Mesenchymal stem cell (in vitro differentiated cells and primary cell): ENCODE data around the gene ERBB4.
A peak's percentile ranks its signal among the peaks of the same experiment; 100 is the strongest.

Experiments
- DNase-seq: peaks from one replicate; pipeline ENCODE4 v3.0.0-alpha.2; 2013
- H2AFZ ChIP-seq: one replicate; pipeline ENCODE4 v1.6.1; 2013; ENCODE audit warnings: low read depth, mild to moderate bottlenecking, control low read depth, inconsistent platforms, low read length, moderate library complexity
- H2AK5ac ChIP-seq: 2 replicates; pipeline ENCODE4 v1.6.1; 2013; ENCODE audit warnings: low read length, moderate library complexity, mild to moderate bottlenecking, inconsistent platforms; ENCODE audit not compliant: severe bottlenecking
- H2BK120ac ChIP-seq: one replicate; pipeline ENCODE4 v1.6.1; 2013; ENCODE audit warnings: low read depth, mild to moderate bottlenecking, inconsistent platforms, low read length, moderate library complexity
- H2BK12ac ChIP-seq, 2 experiments: one replicate each; pipeline ENCODE4 v1.6.1; 2013; ENCODE audit warnings: inconsistent platforms in 2 of 2, low read length in 2 of 2, mild to moderate bottlenecking in 2 of 2, moderate library complexity in 2 of 2, control low read depth in 1 of 2
- H2BK15ac ChIP-seq: one replicate; pipeline ENCODE4 v1.6.1; 2013; ENCODE audit warnings: mild to moderate bottlenecking, low read depth, inconsistent platforms; ENCODE audit not compliant: poor library complexity, severe bottlenecking
- H2BK5ac ChIP-seq: 2 replicates; pipeline ENCODE4 v1.6.1; 2013; ENCODE audit warnings: low read depth, mild to moderate bottlenecking, low read length, control low read depth, inconsistent platforms; ENCODE audit not compliant: poor library complexity, severe bottlenecking
- H3K14ac ChIP-seq, 2 experiments: one replicate each; pipeline ENCODE4 v1.6.1; 2013; ENCODE audit warnings: inconsistent platforms in 2 of 2, low read length in 2 of 2, control low read depth in 1 of 2, mild to moderate bottlenecking in 1 of 2, moderate library complexity in 1 of 2
- H3K18ac ChIP-seq, 2 experiments: one replicate each; pipeline ENCODE4 v1.6.1; 2013; ENCODE audit warnings: inconsistent platforms in 2 of 2, low read length in 2 of 2, control low read depth in 1 of 2, low read depth in 1 of 2, mild to moderate bottlenecking in 1 of 2
- H3K23ac ChIP-seq, 2 experiments: one replicate each; pipeline ENCODE4 v1.6.1; 2013; ENCODE audit warnings: inconsistent platforms in 2 of 2, low read length in 2 of 2, mild to moderate bottlenecking in 2 of 2, moderate library complexity in 2 of 2, control low read depth in 1 of 2
- H3K27ac ChIP-seq: 2 replicates; pipeline ENCODE4 v1.5.1; 2013; ENCODE audit warnings: mild to moderate bottlenecking, moderate library complexity, low read length, control low read depth, inconsistent platforms; ENCODE audit not compliant: poor library complexity, severe bottlenecking
- H3K27me3 ChIP-seq, 2 experiments: 2 replicates each; pipeline versions ENCODE4 v1.6.1 to v1.7.0; 2013; ENCODE audit warnings: low read length in 2 of 2, mild to moderate bottlenecking in 2 of 2, moderate library complexity in 2 of 2, control low read depth in 1 of 2, inconsistent platforms in 1 of 2; ENCODE audit not compliant: control insufficient read depth in 1 of 2, insufficient read depth in 1 of 2
- H3K36me3 ChIP-seq, 2 experiments: 2 replicates each; pipeline versions ENCODE4 v1.6.1 to v1.7.0; 2013; ENCODE audit warnings: low read length in 2 of 2, control low read depth in 1 of 2, inconsistent platforms in 1 of 2, low read depth in 1 of 2, mild to moderate bottlenecking in 1 of 2; ENCODE audit not compliant: insufficient read depth in 2 of 2, control insufficient read depth in 1 of 2
- H3K4ac ChIP-seq, 2 experiments: one replicate each; pipeline ENCODE4 v1.6.1; 2013; ENCODE audit warnings: inconsistent platforms in 2 of 2, low read length in 2 of 2, mild to moderate bottlenecking in 2 of 2, moderate library complexity in 2 of 2, control low read depth in 1 of 2, low read depth in 1 of 2
- H3K4me1 ChIP-seq: 2 replicates; pipeline ENCODE4 v1.6.1; 2013; ENCODE audit warnings: low read depth, low read length, control low read depth; ENCODE audit not compliant: control insufficient read depth, insufficient read depth
- H3K4me2 ChIP-seq: 2 replicates; pipeline ENCODE4 v1.6.1; 2013; ENCODE audit warnings: low read length, mild to moderate bottlenecking, inconsistent platforms; ENCODE audit not compliant: poor library complexity, severe bottlenecking
- H3K4me3 ChIP-seq, 2 experiments: 2 replicates each; pipeline versions ENCODE4 v1.5.1 to v1.7.0; 2013; ENCODE audit warnings: low read length in 2 of 2, mild to moderate bottlenecking in 2 of 2, control low read depth in 1 of 2, low read depth in 1 of 2; ENCODE audit not compliant: insufficient read depth in 1 of 2
- H3K79me1 ChIP-seq: replicated peaks from 2 replicates; pipeline ENCODE4 v1.6.1; 2013; ENCODE audit warnings: mild to moderate bottlenecking, control low read depth, low read length, inconsistent platforms; ENCODE audit not compliant: poor library complexity, severe bottlenecking
- H3K9ac ChIP-seq: 2 replicates; pipeline ENCODE4 v1.7.0; 2013; ENCODE audit warnings: mild to moderate bottlenecking, low read length, moderate library complexity
- H3K9me3 ChIP-seq: 2 replicates; pipeline ENCODE4 v1.7.0; 2013; ENCODE audit warnings: mild to moderate bottlenecking, low read length; ENCODE audit not compliant: control insufficient read depth
- H4K8ac ChIP-seq: one replicate; pipeline ENCODE4 v1.6.1; 2013; ENCODE audit warnings: inconsistent platforms, mild to moderate bottlenecking, low read length, moderate library complexity
- H4K91ac ChIP-seq: one replicate; pipeline ENCODE4 v1.6.1; 2013; ENCODE audit warnings: mild to moderate bottlenecking, low read length, inconsistent platforms
- WGBS: methylation state at CpG from one replicate; pipeline ENCODE4 v1.1.7; 2013; ENCODE audit warnings: mixed read lengths; 5-methylcytosine and 5-hydroxymethylcytosine counted together

ERBB4 gene

DNA sequence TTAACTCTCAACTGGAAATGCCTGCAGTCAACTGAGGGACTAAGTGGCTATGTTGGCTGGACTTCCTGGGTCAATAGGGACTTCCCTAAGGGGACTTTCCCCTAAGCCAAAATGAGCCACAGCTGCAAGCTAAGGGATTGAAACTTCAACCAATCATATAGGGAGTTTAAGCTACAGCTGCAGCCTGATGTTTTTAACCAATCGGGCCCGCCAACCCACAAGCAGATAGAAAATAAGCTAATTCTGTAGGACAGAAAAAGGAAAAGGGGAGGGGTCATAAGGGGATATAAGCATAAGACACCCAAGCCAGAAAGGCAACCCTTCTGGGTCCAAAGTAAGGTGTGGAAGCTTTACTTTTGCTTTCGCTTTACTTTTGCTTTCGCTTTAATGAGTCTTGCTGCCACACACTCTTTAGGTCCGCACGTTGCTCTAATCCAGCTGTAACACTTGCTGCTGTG, 927.5 kb downstream of the ERBB4 start:
- 88% methylated on average over 6 of the region's 6 CpGs for WGBS

DNA sequence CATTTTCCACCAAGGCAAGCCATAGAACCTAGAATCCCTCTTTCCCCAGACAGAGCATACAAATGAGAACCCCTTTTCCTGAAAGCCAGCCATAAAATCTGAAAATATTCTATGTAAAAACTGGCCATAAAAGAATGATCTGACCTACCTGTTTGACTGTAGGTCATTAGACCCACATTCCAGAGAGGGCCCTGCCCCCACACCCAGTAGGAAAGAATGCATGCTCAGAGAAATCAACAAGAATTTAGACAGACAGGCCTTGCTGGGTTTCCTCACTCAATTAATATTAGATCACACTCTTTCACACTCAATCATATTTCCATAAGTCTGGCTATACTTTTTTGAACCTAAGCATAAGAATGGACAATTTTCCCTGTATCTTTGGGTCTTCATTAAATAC, 929.5 kb downstream of the ERBB4 start:
- no peak overlapping the region for H3K9ac ChIP-seq
- no peak overlapping the region for H3K4me3 ChIP-seq
- no peak overlapping the region for H3K4ac ChIP-seq
- no peak overlapping the region for H2AFZ ChIP-seq
- no peak overlapping the region for H2BK12ac ChIP-seq
- H3K18ac ChIP-seq: no peak overlapping the region
- H3K79me1 ChIP-seq: no peaks in the 10 kb centered on the region
- no peak overlapping the region for H2BK120ac ChIP-seq
- H3K36me3 ChIP-seq: no peaks in the 10 kb centered on the region
- no peak overlapping the region for H3K27ac ChIP-seq
- no peak overlapping the region for H3K4me2 ChIP-seq
- no peak overlapping the region for H4K91ac ChIP-seq
- no peak overlapping the region for H3K14ac ChIP-seq
- no peak overlapping the region for H2BK5ac ChIP-seq
- H4K8ac ChIP-seq: no peak overlapping the region
- peaks cover 5% of the 10 kb centered on the region for H3K9me3 ChIP-seq
- no peaks in the 10 kb centered on the region for H3K4me1 ChIP-seq
- no peak for DNase-seq
- H2AK5ac ChIP-seq: no peak overlapping the region
- no peaks in the 10 kb centered on the region for H3K27me3 ChIP-seq
- no peak overlapping the region for H3K23ac ChIP-seq
- no peak overlapping the region for H2BK15ac ChIP-seq

More for the DNA sequence above, 927.5 kb downstream of the ERBB4 start:
- peak; percentile 18 for DNase-seq
- Histone ChIP-seq H3K4me2 (no peak overlapping the region), H3K79me1 (no peaks in the 10 kb centered on the region), H3K36me3 (no peaks in the 10 kb centered on the region), H3K23ac (no peak overlapping the region), H3K18ac (no peak overlapping the region), H3K27me3 (no peaks in the 10 kb centered on the region), H3K4me1 (no peaks in the 10 kb centered on the region), H3K14ac (no peak overlapping the region), H2BK120ac (no peak overlapping the region), H2BK12ac (no peak overlapping the region), H3K4me3 (peak overlapping the region in 1 of 2 experiments; percentile 32), H2BK5ac (no peak overlapping the region), H2BK15ac (no peak overlapping the region), H3K9me3 (peaks cover 5% of the 10 kb centered on the region), H4K8ac (no peak overlapping the region), H2AFZ (peak overlapping the region; percentile 53), H3K9ac (no peak overlapping the region), H4K91ac (no peak overlapping the region), H3K4ac (no peak overlapping the region), H2AK5ac (no peak overlapping the region), H3K27ac (no peak overlapping the region)

DNA sequence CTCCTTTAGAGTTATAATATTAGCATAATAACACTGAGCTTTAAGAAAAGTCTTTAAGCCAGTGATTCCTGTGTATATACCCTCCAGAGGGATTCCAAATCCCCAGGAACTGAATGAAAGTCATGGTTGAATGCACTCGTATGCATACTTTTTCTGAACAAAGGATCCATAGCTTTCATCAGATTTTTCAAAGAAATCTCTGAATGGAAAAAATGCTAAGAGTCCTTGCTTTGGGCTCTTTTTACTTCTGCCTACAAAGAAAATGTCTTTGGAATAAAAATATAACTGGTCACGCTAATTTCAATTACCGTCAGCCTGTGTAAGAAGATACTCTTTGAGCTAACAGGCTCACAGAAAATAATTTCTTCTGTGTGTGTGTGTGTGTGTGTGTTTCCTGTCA, 939.5 kb downstream of the ERBB4 start:
- peaks cover 14% of the 10 kb centered on the region for H3K9me3 ChIP-seq
- no peak overlapping the region for H3K14ac ChIP-seq
- no peak overlapping the region for H2BK12ac ChIP-seq
- no peak overlapping the region for H3K23ac ChIP-seq
- 95% methylated on average over 3 of the region's 3 CpGs for WGBS
- no peak overlapping the region for H4K8ac ChIP-seq
- H2BK120ac ChIP-seq: no peak overlapping the region
- H4K91ac ChIP-seq: no peak overlapping the region
- no peak for DNase-seq
- H2BK15ac ChIP-seq: no peak overlapping the region
- no peaks in the 10 kb centered on the region for H3K4me1 ChIP-seq
- H2AK5ac ChIP-seq: no peak overlapping the region
- H3K9ac ChIP-seq: no peak overlapping the region
- no peaks in the 10 kb centered on the region for H3K36me3 ChIP-seq
- no peaks in the 10 kb centered on the region for H3K27me3 ChIP-seq
- no peak overlapping the region for H3K4ac ChIP-seq
- no peak overlapping the region for H2AFZ ChIP-seq
- no peaks in the 10 kb centered on the region for H3K79me1 ChIP-seq
- H3K27ac ChIP-seq: no peak overlapping the region
- H3K4me3 ChIP-seq: no peak overlapping the region
- no peak overlapping the region for H2BK5ac ChIP-seq
- H3K18ac ChIP-seq: no peak overlapping the region
- H3K4me2 ChIP-seq: no peak overlapping the region

DNA sequence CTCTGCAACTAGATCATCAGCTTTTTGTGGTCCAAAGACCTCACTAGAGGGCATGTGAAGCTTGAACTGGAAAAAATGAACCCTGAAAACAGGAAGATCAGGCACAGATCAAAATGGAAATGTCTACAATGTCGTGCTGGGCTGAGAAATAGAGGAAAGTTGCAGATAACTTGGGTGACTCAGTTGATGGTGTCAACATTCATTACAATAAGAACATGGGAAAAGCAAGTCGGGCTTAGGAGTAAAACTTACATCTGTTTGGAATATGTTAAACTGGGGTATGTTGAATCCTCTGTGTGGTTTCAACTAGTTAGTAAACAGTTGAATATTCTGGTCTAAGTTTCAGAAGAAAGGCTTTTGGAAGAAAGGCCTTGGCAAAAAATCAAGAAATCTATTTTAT, 940.4 kb downstream of the ERBB4 start:
- no peaks in the 10 kb centered on the region for H3K79me1 ChIP-seq
- H3K4me3 ChIP-seq: no peak overlapping the region
- H3K4me1 ChIP-seq: no peaks in the 10 kb centered on the region
- H3K18ac ChIP-seq: no peak overlapping the region
- WGBS: 73% methylated on average over 2 of the region's 2 CpGs
- no peak overlapping the region for H2BK12ac ChIP-seq
- H3K23ac ChIP-seq: no peak overlapping the region
- H3K9me3 ChIP-seq: peaks cover 18% of the 10 kb centered on the region
- no peak overlapping the region for H4K91ac ChIP-seq
- no peak overlapping the region for H4K8ac ChIP-seq
- no peak overlapping the region for H2BK15ac ChIP-seq
- no peak overlapping the region for H3K27ac ChIP-seq
- no peak overlapping the region for H3K9ac ChIP-seq
- H3K14ac ChIP-seq: no peak overlapping the region
- H3K4ac ChIP-seq: no peak overlapping the region
- H3K36me3 ChIP-seq: no peaks in the 10 kb centered on the region
- no peak for DNase-seq
- no peak overlapping the region for H2BK5ac ChIP-seq
- H2BK120ac ChIP-seq: no peak overlapping the region
- H2AK5ac ChIP-seq: no peak overlapping the region
- H2AFZ ChIP-seq: no peak overlapping the region
- H3K4me2 ChIP-seq: no peak overlapping the region
- H3K27me3 ChIP-seq: no peaks in the 10 kb centered on the region
